GM18526 (cell line): Measurements from ENCODE around the gene SERPINA3.

Experiments used
- POLR2A ChIP-seq: IDR thresholded peaks from 3 replicates; pipeline ENCODE4 v1.6.1; 2011; ENCODE audit not compliant: insufficient read length; ENCODE audit errors: extremely low read depth

The SERPINA3 gene

GRCh38 chr14:94650444-94650775 is 38.2 kb downstream of the SERPINA3 start:
- TF ChIP-seq POLR2A: no peak

- TF ChIP-seq POLR2A: no peak
These were observed 38.9 kb downstream of the SERPINA3 start for GRCh38 chr14:94650806-94651805.

GRCh38 chr14:94653321-94653720 is 41.1 kb downstream of the SERPINA3 start:
- TF ChIP-seq POLR2A: no peak

- TF ChIP-seq POLR2A: no peak
These were observed 42.1 kb downstream of the SERPINA3 start for GRCh38 chr14:94654071-94654861.

- TF ChIP-seq POLR2A: no peak
These were observed 43.0 kb downstream of the SERPINA3 start for GRCh38 chr14:94655169-94655710.

GRCh38 chr14:94656043-94656442 is 43.9 kb downstream of the SERPINA3 start:
- TF ChIP-seq POLR2A: no peak

GRCh38 chr14:94659256-94659655 is 47.1 kb downstream of the SERPINA3 start:
- no peak for TF ChIP-seq POLR2A

- TF ChIP-seq POLR2A: no peak
These were observed 47.7 kb downstream of the SERPINA3 start for GRCh38 chr14:94659901-94660300.

GRCh38 chr14:94660306-94660946 is 48.2 kb downstream of the SERPINA3 start:
- TF ChIP-seq POLR2A: no peak

- TF ChIP-seq POLR2A: no peak
These were observed 51.3 kb downstream of the SERPINA3 start for GRCh38 chr14:94663538-94663937.

- TF ChIP-seq POLR2A: no peak
These were observed 51.9 kb downstream of the SERPINA3 start for GRCh38 chr14:94663965-94664704.

- no peak for TF ChIP-seq POLR2A
These were observed 52.9 kb downstream of the SERPINA3 start for GRCh38 chr14:94665121-94665520.

- TF ChIP-seq POLR2A: no peak
These were observed 53.4 kb downstream of the SERPINA3 start for GRCh38 chr14:94665544-94665943.

- TF ChIP-seq POLR2A: no peak
These were observed 58.6 kb downstream of the SERPINA3 start for GRCh38 chr14:94670692-94671285.
